HG03175 (cell line): ENCODE results near the gene WDSUB1.

Experiments
- ATAC-seq: cut with Tn5 transposase; IDR thresholded peaks from one replicate; pipeline ENCODE4 v1.9.1; 2021; ENCODE audit warnings: mild to moderate bottlenecking, moderate library complexity; ENCODE audit not compliant: unreplicated experiment

WDSUB1 gene

GRCh38 chr2:159267921-159268320 is 18.6 kb downstream of the WDSUB1 start:
- no peak for ATAC-seq

- ATAC-seq = peak; percentile 58
Measured at GRCh38 chr2:159266554-159266953, 19.9 kb downstream of the WDSUB1 start.

- ATAC-seq = no peak
Measured at GRCh38 chr2:159265171-159265576, 21.3 kb downstream of the WDSUB1 start.

GRCh38 chr2:159262904-159263303 is 23.6 kb downstream of the WDSUB1 start:
- no peak for ATAC-seq

- no peak for ATAC-seq
Measured at GRCh38 chr2:159262226-159262625, 24.3 kb downstream of the WDSUB1 start.

- ATAC-seq = no peak
Measured at GRCh38 chr2:159256159-159256558, 30.3 kb downstream of the WDSUB1 start.

GRCh38 chr2:159252905-159253304 is 33.6 kb downstream of the WDSUB1 start:
- ATAC-seq = no peak

- ATAC-seq = no peak
Measured at GRCh38 chr2:159251296-159252173, 35.0 kb downstream of the WDSUB1 start.

GRCh38 chr2:159249990-159250715 is 36.4 kb downstream of the WDSUB1 start:
- ATAC-seq = no peak

- no peak for ATAC-seq
Measured at GRCh38 chr2:159246325-159246988, 40.0 kb downstream of the WDSUB1 start.

- no peak for ATAC-seq
Measured at GRCh38 chr2:159243529-159243928, 43.0 kb downstream of the WDSUB1 start.

GRCh38 chr2:159234868-159235267 is 51.6 kb downstream of the WDSUB1 start:
- ATAC-seq = no peak

GRCh38 chr2:159232456-159233170 is 53.9 kb downstream of the WDSUB1 start:
- no peak for ATAC-seq

GRCh38 chr2:159230145-159230877 is 56.2 kb downstream of the WDSUB1 start:
- ATAC-seq = no peak

- no peak for ATAC-seq
Measured at GRCh38 chr2:159229476-159230144, 56.9 kb downstream of the WDSUB1 start.

GRCh38 chr2:159228081-159228581 is 58.4 kb downstream of the WDSUB1 start:
- ATAC-seq = no peak

- no peak for ATAC-seq
Measured at GRCh38 chr2:159227467-159227866, 59.0 kb downstream of the WDSUB1 start.

- no peak for ATAC-seq
Measured at GRCh38 chr2:159226608-159227385, 59.7 kb downstream of the WDSUB1 start.

GRCh38 chr2:159226059-159226461 is 60.4 kb downstream of the WDSUB1 start:
- peak; percentile 55 for ATAC-seq
